SH-SY5Y (cell line): ENCODE data around the gene SNUPN.

Experiments used
- GATA2 ChIP-seq: IDR thresholded peaks from 2 replicates; pipeline ENCODE4 v1.6.1; 2011; ENCODE audit warnings: mild to moderate bottlenecking, low read depth, low read length
- GATA3 ChIP-seq: IDR thresholded peaks from 2 replicates; pipeline ENCODE4 v1.6.1; 2011; ENCODE audit warnings: low read depth, mild to moderate bottlenecking, low read length, moderate library complexity

SNUPN gene

DNA sequence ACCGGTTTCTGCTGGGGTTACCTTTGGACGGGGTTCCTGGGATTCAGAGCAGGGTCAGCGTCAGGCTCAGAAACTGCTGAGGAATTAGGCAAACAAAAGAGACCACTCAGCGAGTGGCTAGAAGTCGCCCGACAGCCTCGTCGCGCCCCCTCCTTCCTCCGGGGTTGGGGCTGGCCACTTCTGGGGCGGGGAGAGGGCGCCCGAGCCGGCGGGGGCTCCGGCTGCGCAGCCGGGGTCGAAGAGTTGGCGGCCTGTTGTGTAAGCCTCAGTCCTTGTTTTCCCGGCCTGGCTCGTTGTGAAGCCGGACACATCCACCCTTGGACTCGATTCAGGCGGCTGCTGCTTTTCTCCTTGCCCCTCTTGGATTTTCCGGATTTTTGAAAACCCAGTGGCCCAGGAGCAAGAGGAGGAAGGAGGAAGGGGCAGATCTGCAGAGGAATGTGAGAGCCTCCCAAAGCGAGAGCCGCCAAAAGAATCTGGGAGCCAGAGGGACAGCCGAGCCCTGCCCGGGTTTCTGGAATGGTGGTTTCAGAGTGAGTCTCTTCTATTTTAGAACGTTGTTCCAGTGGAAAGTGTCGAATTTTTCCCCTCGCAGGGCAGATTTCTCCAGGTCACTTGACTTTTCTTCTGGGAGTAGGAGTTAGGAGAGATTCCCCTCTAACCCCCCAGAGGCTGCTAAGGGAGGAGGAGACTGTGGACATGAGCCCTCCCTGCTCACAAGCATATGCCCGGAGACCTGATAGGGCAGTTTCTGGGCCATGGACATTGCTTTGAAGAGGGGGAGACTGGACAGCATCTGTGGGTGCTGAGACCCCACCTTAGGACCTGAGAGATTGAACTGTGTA, 22.9 kb upstream of the SNUPN start:
- TF ChIP-seq GATA3, result no peak
- no peak for TF ChIP-seq GATA2

DNA sequence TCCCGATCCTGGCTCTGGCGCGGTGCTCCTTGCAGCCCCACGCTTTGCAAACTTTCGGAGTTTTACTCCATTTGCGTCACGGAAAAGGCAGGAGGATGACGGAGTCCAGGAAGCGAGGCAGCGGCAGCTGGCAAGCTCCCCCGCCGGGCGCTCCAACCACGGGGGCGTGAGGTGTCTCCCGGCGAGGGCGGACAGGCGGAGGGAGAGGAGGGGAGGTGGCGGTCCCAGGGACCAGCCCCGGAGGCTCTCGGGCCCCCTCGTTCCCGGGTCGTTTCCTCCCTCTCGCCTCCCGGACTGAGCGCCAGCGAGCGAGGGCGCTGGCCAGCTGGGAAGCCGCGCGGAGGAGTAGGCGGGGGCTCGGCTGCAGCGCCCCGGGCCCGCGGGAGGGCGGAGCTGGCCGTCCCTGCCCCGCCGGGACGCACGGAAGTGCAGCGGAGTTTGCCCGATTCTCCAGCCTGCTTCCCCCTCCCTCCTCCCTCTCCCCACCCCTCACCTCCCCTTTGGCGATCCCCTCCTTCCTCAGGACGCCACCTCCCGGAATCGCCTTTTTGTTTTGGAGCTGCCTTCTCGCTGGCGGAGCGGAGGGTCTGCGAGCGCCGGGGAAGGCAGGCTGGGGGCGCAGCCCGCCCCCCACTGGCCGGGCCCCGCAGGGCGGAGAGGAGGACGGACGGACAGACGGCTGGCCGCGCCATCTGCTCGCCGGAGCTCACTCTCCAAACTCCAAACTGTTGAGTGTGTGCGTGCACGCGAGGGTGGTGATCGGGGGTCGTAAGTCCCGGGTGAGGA, 22.0 kb upstream of the SNUPN start, which contains the start of gene SNX33:
Gene SNX33 (plus strand): TSS at position 543 of the 786 bp plus-strand sequence. CDS start 1,191 bp downstream, outside the sequence.
- no peak for TF ChIP-seq GATA2

DNA sequence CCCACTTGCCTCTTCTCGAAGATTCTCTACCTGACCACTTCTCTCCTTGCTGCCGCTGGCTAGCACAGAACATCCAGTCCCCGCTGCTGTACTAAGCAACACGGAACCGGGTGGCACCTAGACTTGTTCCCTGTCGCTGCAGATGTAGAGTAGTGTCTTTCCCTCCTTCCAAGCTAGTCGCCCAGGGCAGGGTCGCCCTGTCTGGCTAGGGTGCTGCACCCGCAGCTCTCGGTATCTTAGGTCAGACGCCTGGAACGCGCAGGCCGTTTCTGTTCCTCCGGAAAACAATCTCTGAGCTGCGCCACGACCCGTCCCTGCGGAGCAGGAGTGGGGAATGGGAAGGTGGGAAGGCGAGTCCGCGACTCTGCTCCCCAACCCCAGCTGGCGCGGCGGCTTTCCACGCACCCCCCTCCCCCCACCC, 21.4 kb upstream of the SNUPN start:
- TF ChIP-seq GATA2 (no peak), GATA3 (no peak)

DNA sequence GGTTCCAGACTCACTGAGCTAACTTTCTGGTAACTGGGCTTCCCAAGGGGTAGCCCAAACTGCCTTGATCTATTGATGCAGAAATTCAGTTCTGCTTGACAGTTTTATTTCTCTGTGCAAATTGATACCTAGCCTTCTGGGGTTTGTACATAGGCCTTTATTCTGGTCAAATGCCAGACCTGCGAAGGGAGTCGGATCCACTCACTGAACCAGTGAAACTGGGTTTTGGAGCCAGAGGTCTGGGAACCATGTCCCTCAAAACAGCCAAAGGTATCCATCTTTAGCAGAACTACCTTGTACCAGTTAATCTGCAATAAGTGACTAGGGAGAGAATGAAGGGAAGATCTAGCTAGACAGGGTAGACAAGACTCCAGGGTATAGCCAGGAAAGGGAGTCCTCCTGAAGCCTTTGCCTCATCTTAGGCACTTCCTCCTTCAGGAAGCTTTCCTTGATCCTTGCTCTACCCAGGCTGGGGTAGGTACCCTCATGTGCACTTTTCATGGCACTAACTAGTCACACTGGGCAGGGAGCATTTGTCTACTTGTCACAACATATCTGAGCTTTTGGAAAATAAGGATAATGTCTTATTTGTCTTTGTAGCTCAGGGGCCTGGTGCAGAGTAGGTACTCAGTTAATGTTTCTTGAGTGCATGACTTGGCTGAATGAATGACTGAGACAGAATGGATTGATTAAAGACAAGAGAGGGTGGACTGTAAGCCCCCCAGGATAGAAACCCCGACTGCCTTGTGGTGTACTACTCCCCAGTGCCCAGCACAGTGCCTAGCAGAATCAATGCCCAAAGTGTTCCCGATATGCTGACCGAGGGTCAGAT, 20.8 kb upstream of the SNUPN start:
- TF ChIP-seq GATA3 (no peak), GATA2 (no peak)

DNA sequence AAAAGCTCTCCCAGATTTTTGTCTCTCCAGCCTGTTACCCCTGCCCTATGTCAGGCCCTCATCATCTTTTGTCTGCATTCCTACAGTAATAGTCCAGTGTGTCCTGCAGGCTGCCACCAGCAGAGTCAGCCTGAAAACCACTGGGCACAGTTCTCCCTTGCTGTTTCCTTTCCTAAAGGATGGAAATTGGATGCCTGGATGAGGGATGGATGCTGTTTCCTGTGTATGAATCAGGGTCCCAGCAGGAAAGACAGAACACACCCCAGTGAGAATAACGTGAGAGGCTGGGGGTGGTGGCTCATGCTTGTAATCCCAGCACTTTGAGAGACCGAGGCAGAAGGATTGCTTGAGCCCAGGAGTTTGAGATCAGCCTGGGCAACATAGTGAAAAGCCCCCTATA, 18.9 kb upstream of the SNUPN start:
- TF ChIP-seq GATA3 (no peak), GATA2 (no peak)

DNA sequence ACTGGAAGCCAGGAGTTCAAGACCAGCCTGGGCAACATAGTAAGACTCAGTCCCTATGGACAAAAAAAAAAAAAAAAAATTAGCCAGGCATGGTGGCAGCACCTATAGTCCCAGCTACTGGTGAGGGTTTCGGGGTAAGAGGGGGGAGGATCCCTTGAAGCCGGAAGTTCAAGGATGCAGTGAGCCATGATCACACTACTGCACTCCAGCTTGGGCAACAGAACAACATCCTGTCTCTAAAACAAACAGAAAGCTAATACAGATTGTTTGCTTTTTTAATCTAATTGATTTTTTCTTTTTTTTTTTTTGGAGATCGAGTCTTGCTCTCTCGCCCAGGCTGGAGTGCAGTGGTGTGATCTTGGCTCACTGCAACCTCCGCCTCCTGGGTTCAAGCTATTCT, 16.1 kb upstream of the SNUPN start:
- TF ChIP-seq GATA2 (no peak), GATA3 (no peak)

DNA sequence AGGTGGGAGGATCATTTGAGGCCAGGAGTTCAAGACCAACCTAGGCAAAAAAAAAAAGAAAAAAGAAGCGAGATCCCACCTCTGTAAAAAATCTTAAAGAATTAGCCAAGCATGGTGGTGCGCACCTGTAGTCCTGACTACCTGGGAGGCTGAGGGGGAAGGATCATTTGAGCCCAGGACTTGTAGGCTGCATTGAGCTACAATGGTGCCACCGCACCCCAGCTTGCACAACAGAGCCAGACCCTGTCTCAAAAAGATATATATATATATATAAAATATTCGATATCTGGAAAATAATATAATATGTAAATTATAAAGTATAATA, 15.6 kb upstream of the SNUPN start:
- no peak for TF ChIP-seq GATA2
- TF ChIP-seq GATA3, result no peak

DNA sequence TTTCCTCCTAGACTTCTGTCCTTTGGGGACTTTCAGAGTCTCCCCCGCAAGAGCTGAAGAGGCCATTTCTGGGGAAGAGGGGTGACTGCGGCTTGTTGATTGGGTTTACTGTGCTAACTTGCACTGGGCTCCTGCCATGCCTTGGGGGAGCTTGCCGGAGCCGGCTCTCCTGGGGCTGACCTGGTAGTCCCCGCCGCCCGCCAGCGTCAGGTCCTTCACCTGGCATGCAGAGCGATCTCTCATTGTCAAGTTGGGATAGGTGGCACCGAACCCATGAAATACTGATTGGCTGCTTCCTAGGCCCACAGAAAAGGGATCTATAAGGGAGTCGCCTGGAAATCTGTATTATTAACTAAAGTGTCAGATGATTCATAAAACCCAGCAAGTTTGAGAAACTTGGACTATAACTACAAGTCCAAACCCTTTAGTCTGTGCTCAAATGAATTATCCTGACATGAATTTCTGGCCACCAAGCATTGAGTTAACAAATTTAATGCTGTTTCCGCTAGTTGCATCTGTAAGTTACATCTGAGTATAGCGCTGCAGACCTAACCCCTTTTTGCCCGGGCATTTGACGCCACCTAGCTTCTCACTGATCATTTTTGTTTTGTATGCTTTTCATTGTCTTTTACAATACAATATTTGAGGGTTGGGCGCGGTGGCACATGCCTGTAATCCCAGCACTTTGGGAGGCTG, 15.1 kb upstream of the SNUPN start:
- no peak for TF ChIP-seq GATA3
- no peak for TF ChIP-seq GATA2

DNA sequence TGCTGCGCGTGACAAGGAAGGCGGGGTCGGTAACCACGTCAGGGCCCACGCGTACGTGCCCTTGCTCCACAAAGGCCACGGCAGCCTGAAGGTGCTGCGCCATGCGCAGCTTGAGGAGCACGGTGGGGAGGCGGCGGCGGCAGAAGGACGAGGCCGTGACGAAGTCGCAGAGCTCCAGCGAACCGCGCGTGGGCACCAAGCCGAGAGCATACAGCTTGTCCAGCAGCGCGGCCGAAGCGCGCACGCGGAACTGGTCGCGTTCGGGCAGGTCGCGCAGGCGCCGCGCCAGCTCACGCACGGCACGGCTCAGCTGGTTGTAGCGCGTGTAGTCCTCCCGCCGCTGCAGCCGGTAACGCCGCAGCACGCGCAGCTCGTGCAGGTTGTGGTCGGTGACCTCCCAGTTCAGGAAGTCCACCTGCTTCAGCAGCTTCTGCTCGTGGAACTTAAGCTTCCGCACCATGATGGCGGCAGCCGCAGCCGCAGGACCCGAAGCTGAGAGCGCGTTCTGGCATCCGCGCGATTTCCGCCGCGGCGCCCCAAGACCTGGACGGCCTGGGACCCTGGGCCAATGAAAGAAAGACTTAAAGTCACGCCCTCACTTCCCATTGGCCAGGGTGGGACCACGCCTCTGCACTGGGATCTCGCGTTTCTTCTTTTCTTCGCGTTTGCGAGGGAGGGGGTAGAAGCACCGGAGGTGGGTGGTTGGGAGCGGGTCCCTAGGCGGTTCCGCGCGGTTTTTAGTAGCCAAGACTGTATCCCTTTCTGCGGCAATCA, 14.4 kb upstream of the SNUPN start, which contains the start of gene IMP3:
Gene IMP3 (minus strand): TSS at position 516 of the 774 bp plus-strand sequence. CDS start 56 bp downstream, at position 460.
- TF ChIP-seq GATA2 (no peak), GATA3 (no peak)

DNA sequence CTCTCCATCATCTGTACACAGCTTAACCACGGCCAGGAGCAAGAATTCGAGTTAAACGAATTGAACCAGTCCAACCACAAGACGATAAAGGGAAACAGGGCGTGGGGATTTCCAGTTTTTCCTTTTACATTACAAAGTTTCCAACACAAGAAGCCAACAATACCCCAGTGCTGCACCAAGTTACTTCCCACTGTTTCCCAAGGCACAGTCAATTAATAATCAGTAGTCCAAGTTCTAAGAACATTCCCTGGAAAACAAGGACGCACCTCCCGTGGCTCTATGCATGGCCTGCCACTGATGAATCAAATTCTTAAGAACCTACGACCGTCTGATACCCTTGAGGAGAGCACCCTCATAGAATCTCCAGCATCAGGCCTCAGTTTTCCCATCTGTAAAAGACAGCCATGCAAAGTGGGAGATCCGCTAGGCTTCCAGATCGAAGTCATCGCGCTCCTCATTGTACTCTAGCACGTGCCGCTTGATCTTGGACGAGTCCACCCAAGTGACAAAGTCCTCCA, 13.7 kb upstream of the SNUPN start:
- TF ChIP-seq GATA2 (no peak), GATA3 (no peak)

DNA sequence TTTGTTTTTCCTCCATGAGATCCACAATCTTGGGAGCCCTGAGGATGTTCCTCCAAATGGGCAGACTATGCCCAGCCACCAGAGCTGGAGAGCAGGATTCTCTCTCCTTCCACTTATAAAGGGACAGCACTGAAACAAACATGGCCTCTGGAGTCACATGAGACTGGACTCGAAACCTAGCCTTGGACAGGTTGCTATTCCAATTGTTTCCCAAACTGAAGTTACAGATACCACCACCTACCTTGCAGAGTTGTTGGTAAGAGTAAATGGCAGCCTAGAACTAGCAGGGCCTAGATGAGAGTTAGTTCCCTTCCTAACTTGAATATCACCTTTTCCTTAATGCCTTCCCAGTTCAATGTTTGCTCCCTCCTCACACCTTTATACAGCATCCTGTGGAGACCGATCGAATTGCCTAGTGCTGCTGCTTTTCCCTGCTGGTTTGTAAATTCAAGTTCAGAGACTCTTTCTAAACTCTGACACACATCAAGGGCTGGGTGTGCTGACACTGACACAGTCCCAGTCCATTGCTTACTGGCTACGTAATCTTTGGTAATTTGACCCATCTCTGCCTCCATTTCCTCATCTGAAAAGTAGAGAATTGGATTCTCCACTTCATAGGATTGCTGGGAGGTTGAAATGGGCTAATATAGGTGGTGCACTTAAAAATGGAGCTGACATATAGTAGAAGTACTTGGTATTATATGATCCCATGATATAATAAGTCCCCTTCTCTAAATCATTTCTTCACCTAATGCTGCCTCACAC, 11.9 kb upstream of the SNUPN start:
- TF ChIP-seq GATA2, result no peak

DNA sequence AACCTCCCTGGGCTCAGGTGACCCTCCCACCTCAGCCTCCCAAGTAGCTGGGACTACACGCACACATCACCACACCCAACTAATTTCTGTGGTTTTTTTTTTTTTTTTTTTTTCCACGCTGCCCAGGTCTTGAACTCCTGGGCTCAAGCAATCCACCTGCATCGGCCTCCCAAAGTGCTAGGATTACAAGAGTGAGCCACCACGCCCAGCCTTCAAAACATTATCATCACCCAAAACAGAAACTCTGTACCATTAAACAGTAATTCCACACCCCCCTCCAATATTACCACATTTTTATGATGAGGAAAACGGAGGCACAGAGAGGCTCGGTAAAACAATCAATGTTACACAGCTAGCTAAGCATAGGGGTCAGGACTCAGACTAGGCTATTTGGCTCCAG, 10.5 kb upstream of the SNUPN start:
- TF ChIP-seq GATA3, result no peak
- TF ChIP-seq GATA2, result no peak
